ENCODE data around the gene MASP2. TPM values are rescaled to one million over a fixed set of nuclear protein-coding genes. Genes with fewer than 3 reads are reported as not detected.

Gene MASP2
- total RNA-seq, 1 donor from 2014 or later, result not detected

DNA sequence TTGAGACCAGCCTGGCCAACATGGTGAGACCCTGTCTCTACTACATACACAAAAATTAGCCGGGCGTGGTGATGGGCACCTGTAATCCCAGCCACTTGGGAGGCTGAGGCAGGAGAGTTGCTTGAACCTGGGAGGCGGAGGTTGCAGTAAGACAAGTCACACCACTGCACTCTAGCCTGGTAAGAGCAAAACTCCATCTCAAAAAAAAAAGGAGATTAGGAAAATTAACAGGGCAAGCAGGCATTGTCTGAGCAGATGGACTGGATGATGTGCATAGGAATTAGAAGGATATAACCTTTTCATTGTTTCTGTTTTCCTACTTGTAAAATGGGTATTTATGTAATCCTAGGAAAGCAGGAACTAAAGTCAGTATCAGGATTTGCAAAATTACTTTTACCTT, 19.0 kb downstream of the MASP2 start:
- Histone ChIP-seq H3K27ac (replicated peaks) (no peak overlapping the region), H3K9me3 (replicated peaks) (no peaks in the 10 kb centered on the region), H3K4me1 (no peaks in the 10 kb centered on the region), H3K36me3 (peaks cover 55% of the 10 kb centered on the region), H3K27me3 (ENCODE audit: low read depth) (no peaks in the 10 kb centered on the region), H3K4me3 (no peak overlapping the region)
- intact Hi-C loops (cut with micrococcal nuclease), result no loop called here
- TF ChIP-seq, protein P1, sequence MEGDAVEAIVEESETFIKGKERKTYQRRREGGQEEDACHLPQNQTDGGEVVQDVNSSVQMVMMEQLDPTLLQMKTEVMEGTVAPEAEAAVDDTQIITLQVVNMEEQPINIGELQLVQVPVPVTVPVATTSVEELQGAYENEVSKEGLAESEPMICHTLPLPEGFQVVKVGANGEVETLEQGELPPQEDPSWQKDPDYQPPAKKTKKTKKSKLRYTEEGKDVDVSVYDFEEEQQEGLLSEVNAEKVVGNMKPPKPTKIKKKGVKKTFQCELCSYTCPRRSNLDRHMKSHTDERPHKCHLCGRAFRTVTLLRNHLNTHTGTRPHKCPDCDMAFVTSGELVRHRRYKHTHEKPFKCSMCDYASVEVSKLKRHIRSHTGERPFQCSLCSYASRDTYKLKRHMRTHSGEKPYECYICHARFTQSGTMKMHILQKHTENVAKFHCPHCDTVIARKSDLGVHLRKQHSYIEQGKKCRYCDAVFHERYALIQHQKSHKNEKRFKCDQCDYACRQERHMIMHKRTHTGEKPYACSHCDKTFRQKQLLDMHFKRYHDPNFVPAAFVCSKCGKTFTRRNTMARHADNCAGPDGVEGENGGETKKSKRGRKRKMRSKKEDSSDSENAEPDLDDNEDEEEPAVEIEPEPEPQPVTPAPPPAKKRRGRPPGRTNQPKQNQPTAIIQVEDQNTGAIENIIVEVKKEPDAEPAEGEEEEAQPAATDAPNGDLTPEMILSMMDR (IDR thresholded peaks at IDR 0.05; ENCODE audit: borderline replicate concordance), result no peak
- no peak for DNase-seq

DNA sequence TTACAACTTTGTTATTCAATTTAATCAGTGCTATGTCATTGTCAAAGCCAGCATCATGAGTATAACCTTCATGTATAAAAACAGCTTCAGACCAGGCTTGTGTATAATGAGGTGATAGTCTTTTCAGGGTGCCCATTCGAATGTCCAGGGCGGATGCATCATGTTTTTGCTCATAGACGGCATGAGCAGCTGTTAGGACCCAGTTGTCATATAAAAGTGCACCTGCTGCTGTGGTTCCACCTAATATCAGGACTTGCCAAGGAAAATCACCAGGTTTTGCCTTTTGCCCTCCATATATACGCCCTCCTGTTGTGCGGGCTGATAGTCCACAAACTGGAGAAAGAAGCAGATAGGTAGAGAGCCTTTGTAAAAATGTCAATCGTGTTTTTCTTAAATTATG, 19.7 kb downstream of the MASP2 start:
- intact Hi-C loops (cut with micrococcal nuclease), result no loop called here
- Histone ChIP-seq H3K27ac (replicated peaks) (no peak overlapping the region), H3K27me3 (ENCODE audit: low read depth) (no peaks in the 10 kb centered on the region), H3K9me3 (replicated peaks) (no peaks in the 10 kb centered on the region), H3K4me1 (no peaks in the 10 kb centered on the region), H3K4me3 (no peak overlapping the region), H3K36me3 (peaks cover 62% of the 10 kb centered on the region)
- DNase-seq, result no peak
- TF ChIP-seq, protein P1 (IDR thresholded peaks at IDR 0.05; ENCODE audit: borderline replicate concordance), result no peak

GRCh38 chr1:11026903-11027302, 20.1 kb downstream of the MASP2 start:
- intact Hi-C loops (cut with micrococcal nuclease), result no loop called here
- Histone ChIP-seq H3K27me3 (ENCODE audit: low read depth) (no peaks in the 10 kb centered on the region), H3K9me3 (replicated peaks) (no peaks in the 10 kb centered on the region), H3K36me3 (peaks cover 66% of the 10 kb centered on the region), H3K4me3 (no peak overlapping the region), H3K27ac (replicated peaks) (no peak overlapping the region), H3K4me1 (no peaks in the 10 kb centered on the region)
- no peak for DNase-seq
- TF ChIP-seq, protein P1 (IDR thresholded peaks at IDR 0.05; ENCODE audit: borderline replicate concordance), result no peak

GRCh38 chr1:11026052-11026451, 21.0 kb downstream of the MASP2 start:
- H3K27ac ChIP-seq (replicated peaks), result no peak overlapping the region
- H3K4me3 ChIP-seq, result no peak overlapping the region
- no peaks in the 10 kb centered on the region for H3K4me1 ChIP-seq
- no peaks in the 10 kb centered on the region for H3K27me3 ChIP-seq (ENCODE audit: low read depth)
- TF ChIP-seq, protein P1 (IDR thresholded peaks at IDR 0.05; ENCODE audit: borderline replicate concordance), result no peak
- no peak for DNase-seq
- peaks cover 75% of the 10 kb centered on the region for H3K36me3 ChIP-seq
- intact Hi-C loops (cut with micrococcal nuclease), result no loop called here
- H3K9me3 ChIP-seq (replicated peaks), result no peaks in the 10 kb centered on the region

DNA sequence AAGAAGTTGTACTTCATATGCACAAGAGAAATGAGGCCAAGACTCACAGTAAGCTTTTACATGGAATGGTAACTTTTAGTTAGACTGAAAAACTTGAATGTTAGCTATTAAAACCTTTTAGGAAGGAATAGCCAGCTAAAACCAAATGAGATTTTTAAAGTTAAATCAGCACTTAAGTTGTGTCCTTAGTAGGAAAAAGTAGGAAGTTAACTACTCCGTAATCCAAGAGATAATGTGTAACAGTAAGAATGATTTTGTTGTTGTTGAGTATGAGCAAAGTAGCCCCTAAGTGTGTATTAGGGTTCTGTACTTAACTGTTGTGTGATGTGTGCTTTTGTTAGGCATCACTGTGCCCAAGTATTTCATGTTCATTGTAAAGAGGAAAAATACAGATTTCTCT, 21.4 kb downstream of the MASP2 start:
- H3K27ac ChIP-seq (replicated peaks), result no peak overlapping the region
- H3K36me3 ChIP-seq, result peaks cover 79% of the 10 kb centered on the region
- no peaks in the 10 kb centered on the region for H3K27me3 ChIP-seq (ENCODE audit: low read depth)
- H3K4me3 ChIP-seq, result no peak overlapping the region
- DNase-seq, result no peak
- TF ChIP-seq, protein P1 (IDR thresholded peaks at IDR 0.05; ENCODE audit: borderline replicate concordance), result no peak
- intact Hi-C loops (cut with micrococcal nuclease), result no loop called here
- H3K9me3 ChIP-seq (replicated peaks), result no peaks in the 10 kb centered on the region
- no peaks in the 10 kb centered on the region for H3K4me1 ChIP-seq

GRCh38 chr1:11024874-11025203, 22.2 kb downstream of the MASP2 start:
- H3K4me3 ChIP-seq, result no peak overlapping the region
- TF ChIP-seq, protein P1 (IDR thresholded peaks at IDR 0.05; ENCODE audit: borderline replicate concordance), result no peak
- peaks cover 84% of the 10 kb centered on the region for H3K36me3 ChIP-seq
- intact Hi-C loops (cut with micrococcal nuclease), result no loop called here
- DNase-seq, result no peak
- H3K9me3 ChIP-seq (replicated peaks), result no peaks in the 10 kb centered on the region
- no peaks in the 10 kb centered on the region for H3K27me3 ChIP-seq (ENCODE audit: low read depth)
- H3K4me1 ChIP-seq, result no peaks in the 10 kb centered on the region
- no peak overlapping the region for H3K27ac ChIP-seq (replicated peaks)
